ENCODE results near the gene MMP2.
A peak's percentile ranks its signal among the peaks of the same experiment; 100 is the strongest.

The MMP2 gene

GRCh38 chr16:55513616-55514015, 34.6 kb downstream of the MMP2 start:
- DNase-seq (ENCODE audit: low read depth) = no peak

- DNase-seq (ENCODE audit: low read depth) = no peak
Measured at GRCh38 chr16:55515111-55515510, 36.1 kb downstream of the MMP2 start.

DNA sequence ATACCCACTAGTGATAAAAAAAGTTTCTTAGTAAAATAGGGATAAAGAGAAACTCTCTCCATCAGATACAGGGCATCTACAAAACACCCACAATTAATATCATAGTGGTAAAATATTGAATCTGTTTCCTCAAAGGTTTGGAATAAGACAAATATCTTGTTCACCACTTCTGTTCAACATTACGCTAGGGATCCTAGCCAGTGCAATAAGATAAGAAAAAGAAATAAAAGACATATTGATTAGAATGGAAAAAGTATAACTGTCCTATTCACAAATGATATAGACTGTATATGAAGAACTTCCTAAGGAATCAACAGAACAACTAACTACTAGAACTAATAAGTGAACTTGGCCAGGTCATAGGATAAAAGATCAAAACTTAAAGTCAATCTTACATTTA, 42.8 kb downstream of the MMP2 start:
- DNase-seq (ENCODE audit: low read depth) = no peak

DNA sequence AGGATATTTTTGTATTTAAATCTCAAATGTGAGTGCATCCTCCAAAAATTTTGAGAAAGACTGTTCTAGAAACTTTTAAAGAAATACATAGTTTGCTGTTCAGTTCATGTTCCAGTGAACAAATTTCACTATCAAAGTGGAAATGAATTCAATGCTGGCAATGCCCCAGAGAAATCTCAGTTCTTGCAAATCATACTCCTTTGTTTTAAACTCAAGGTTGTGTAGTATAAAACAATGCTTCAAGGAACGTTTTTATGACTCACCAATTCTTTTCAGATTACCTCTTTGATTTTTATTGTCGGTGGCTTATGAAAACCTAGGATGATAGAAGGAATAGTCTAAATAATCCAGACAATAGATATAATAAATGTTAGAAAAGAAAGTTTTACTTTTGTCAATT, 47.4 kb downstream of the MMP2 start:
- no peak for DNase-seq (ENCODE audit: low read depth)

DNA sequence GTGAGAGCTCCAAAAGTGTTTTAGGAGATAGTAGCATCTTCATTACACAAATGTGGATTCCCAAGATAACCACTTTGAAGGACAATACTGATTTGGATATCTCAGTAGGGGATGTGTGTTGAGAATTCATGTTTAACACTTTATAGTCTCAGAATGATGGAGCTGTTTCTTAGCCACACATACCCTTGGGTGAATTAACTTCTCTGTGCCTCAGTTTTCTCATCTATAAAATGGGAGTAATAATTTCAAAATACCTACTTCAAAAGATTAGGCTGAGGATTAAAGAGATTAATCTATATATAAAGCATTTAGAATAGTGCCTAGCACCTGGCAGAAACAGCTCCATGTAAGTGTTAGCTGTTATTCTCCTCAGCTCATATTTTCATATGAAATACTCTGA, 48.9 kb downstream of the MMP2 start:
- DNase-seq (ENCODE audit: low read depth) = no peak

DNA sequence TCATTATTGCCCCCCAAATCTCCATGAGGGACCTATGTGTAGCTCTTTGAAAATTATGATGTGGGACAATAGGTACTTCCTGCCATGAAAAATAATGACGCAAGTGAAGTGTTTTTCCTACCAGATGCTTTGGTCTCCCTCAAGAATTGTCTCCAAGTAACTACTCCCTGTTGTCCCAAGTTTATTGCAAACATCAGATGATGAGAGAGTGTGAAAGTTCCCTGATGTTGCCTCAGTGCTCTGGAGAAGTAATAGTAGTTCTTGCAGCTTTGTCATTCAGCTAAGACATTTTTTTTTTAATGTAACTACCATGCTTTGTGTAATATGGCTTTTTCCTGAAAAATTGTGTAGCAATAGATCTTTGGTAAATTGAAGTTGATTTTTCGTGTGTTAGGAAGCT, 50.0 kb downstream of the MMP2 start:
- DNase-seq (ENCODE audit: low read depth) = no peak

GRCh38 chr16:55530316-55530856, 51.4 kb downstream of the MMP2 start:
- DNase-seq (ENCODE audit: low read depth) = no peak

DNA sequence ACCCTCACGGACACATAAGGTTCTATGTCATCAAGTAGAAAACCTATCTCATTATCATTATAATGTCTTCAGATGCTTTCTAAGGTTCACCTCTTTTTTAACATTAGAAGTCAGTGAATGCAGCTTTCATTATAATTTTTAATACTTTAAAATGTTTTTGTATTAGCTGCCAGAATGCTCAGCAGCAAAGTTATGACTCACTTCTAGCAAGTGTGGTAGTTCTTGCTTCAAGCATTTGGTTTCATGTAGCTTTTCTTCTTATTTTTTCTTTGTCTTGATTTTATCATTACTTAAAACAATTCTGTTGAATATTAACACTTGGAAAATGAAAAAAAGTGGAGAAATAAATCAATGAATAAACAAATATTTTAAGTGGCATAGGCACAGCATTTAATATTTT, 53.2 kb downstream of the MMP2 start:
- DNase-seq (ENCODE audit: low read depth) = no peak

DNA sequence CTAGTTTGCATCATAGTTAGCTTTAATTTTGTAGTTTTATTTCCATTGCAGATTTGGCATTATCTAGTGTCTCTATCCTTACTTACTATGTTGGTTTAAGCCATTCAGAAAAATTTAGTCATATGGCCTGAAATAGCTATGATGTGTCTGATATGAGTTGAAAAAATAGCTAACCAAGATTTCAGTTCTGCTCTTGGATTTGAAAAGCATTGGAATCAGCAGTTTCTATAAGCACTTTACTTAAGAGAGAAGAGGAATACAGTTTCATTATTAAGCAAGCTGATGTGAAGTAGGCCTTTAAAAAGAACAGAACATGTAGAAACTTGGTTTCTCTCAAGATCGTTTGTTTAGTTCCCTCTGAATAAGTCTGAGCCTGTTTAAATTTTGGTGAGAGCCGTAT, 55.8 kb downstream of the MMP2 start:
- no peak for DNase-seq (ENCODE audit: low read depth)

GRCh38 chr16:55539049-55539448, 60.1 kb downstream of the MMP2 start:
- DNase-seq (ENCODE audit: low read depth) = no peak

- no peak for DNase-seq (ENCODE audit: low read depth)
Measured at GRCh38 chr16:55539488-55539887, 60.5 kb downstream of the MMP2 start.

GRCh38 chr16:55540221-55540620, 61.2 kb downstream of the MMP2 start:
- DNase-seq (ENCODE audit: low read depth) = no peak

GRCh38 chr16:55542459-55543082, 63.6 kb downstream of the MMP2 start:
- DNase-seq (ENCODE audit: low read depth) = peak; percentile 31

GRCh38 chr16:55543472-55543871, 64.5 kb downstream of the MMP2 start:
- DNase-seq (ENCODE audit: low read depth) = peak; percentile 21

DNA sequence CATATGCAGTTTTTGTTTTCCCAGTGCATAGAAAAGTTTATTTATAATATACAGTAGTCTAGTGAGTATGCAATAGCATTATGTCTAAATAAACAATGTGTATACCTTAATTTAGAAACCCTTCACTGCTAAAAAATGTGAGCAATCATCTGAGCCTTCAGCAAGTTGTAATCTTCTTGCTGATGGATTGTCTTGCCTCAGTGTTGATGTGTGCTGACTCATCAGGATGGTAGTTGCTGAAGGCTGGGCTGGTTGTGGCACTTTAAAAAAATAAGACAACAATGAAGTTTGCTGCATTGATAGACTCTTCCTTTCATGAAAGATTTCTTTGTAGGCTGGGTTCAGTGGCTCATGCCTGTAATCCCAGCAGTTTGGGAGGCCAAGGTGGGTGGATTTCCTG, 73.6 kb downstream of the MMP2 start:
- DNase-seq (ENCODE audit: low read depth) = no peak

- DNase-seq (ENCODE audit: low read depth) = no peak
Measured at GRCh38 chr16:55555436-55555835, 76.4 kb downstream of the MMP2 start.
